GM12801 (cell line): ENCODE results near the gene SEC14L5.

Experiments used
- TF ChIP-seq, protein P1 (sequence below): IDR thresholded peaks from one replicate; pipeline ENCODE4 v1.5.1; 2011; ENCODE audit warnings: control low read depth; ENCODE audit not compliant: insufficient read length; ENCODE audit errors: extremely low read depth

The SEC14L5 gene

DNA sequence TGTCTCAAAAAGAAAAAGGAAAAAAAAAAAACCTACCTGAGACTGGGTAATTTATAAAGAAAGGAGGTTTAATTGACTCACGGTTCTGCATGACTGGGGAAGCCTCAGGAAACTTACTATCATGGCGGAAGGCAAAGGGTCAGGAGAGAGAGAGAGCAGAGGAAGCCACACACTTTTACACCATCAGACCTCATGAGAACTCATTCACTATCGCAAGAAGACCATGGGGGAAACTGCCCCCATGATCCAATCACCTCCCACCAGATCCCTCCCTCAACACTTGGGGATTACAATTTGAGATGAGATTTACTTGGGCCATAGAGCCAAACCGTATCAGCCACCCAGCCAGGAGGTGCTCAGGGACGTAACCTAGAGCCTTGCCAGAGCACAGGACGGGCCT is 54.8 kb downstream of the SEC14L5 start:
- TF ChIP-seq, protein P1, sequence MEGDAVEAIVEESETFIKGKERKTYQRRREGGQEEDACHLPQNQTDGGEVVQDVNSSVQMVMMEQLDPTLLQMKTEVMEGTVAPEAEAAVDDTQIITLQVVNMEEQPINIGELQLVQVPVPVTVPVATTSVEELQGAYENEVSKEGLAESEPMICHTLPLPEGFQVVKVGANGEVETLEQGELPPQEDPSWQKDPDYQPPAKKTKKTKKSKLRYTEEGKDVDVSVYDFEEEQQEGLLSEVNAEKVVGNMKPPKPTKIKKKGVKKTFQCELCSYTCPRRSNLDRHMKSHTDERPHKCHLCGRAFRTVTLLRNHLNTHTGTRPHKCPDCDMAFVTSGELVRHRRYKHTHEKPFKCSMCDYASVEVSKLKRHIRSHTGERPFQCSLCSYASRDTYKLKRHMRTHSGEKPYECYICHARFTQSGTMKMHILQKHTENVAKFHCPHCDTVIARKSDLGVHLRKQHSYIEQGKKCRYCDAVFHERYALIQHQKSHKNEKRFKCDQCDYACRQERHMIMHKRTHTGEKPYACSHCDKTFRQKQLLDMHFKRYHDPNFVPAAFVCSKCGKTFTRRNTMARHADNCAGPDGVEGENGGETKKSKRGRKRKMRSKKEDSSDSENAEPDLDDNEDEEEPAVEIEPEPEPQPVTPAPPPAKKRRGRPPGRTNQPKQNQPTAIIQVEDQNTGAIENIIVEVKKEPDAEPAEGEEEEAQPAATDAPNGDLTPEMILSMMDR, result no peak

DNA sequence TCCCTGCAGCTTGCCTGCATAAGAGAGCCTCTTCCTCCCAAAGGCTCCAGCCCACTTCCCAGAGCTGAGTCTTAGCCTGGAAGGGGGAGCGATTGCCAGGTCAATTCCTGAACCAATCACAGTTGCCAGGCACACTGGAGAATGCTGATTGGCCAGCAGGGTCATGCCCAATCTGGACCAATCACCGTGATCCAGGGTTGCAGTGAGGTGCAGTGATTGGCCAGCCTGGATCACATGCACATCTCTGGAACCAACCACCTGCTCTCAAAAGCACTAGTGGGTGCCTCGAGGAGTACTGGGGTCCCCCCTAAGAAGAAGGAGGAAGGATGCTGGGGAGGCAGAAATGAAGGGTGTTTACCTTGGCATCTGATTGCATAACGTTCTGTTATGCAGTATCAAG is 57.2 kb downstream of the SEC14L5 start:
- TF ChIP-seq, protein P1, result no peak

DNA sequence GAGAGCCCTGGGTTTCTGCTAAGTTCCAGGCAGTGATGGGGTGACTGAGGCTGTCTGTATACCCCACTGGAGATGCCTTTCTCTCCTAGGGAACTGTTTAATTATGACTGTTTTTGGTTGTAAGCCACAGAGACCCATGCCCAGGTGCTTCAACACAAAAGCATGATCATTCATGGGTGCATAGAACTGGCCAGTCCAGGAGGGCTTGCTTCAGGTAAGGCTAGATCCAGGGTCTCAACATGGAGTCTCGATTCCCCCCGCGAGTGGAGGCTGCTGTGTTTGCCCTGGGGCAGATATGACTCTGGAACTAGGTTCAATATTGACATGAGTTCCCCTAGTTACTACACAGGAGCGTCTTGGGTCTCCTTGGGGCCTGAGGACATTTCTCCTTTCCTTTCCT is 57.8 kb downstream of the SEC14L5 start:
- TF ChIP-seq, protein P1, result no peak

DNA sequence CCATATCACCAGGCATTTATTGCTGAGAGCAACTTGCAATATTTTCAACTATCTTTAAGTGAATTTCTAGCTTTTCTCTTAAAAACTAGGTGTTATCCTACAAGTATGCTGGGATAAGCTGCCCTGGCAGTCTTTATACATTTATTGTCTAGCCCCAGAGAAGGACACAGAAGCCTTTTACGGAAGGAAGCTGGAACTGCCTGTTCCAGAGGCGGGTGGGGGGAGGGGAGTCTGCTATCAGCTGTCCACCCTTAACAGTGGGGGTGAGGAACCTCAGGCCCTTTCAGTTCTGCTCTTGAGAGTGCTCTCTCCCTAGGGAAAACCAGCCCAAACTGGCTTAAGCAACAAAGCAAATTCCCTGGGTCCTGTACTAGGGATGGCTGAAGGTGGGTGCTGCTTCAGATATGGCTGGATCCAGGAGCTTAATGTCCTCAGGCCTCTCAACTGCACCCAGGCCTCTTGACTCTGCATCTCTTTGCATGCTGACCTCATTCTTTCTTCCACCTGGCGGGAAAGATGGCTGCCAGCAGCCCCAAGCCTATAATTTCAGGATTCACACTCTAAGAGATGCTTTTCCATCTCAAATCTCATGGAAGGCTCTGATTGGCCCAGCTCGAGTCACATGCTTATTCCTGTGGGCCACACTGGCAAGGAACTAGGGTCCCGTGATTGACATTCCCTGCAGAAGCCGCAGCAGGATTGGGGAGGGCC is 59.0 kb downstream of the SEC14L5 start:
- TF ChIP-seq, protein P1, result no peak

DNA sequence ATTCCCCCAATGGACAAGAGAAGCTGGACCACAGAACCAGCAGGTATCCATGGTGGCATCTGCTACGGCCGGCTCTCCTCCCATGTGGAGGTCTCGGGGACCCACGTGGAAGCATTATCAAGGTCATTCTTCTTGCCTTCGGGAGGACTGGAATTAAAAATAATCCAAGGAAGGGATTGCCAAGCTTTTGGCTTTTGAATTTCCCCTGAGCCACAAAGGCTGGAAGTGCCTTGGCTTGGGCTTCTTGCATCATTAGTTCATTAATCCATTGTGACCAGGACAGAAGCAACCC is 59.5 kb downstream of the SEC14L5 start:
- TF ChIP-seq, protein P1, result no peak

DNA sequence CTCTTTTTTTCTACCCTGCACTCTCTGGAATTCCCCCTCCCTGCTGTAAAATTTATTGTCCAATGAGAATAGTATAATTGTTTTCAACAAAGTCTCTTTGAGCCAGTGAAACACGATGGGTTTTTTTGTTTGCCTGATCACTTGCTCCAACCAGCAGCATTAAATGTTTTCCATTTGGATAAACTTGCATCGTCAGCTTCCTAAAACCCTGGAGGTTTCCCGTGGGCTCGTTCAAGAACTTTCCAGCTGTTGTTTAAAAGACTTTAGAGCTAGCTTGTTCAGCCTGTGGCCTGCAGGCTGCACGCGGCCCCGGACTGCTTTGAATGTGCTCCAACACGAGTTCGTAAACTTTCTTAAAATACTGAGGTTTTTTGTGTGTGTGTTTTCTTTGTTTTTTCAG is 60.7 kb downstream of the SEC14L5 start:
- TF ChIP-seq, protein P1, result no peak

DNA sequence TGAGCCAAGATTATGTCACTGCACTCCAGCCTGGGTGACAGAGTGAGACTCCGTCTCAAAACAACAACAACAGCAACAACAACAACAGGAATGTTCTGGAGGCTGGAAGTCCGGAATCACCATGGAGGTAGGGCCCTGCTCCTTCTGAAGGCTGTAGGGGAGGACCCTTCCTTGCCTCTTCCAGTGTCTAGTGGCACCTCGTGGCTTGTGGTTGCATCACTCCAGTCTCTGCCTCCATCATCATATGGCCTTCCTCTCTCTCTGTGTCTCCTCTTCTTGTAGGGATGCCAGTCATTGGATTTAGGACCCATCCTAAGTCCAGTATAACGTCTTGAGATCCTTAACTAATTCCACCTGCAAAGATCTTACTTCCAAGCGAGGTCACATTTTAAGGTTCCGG is 61.6 kb downstream of the SEC14L5 start:
- TF ChIP-seq, protein P1, result no peak
